ENCODE data around the gene NEK5.

Gene NEK5

DNA sequence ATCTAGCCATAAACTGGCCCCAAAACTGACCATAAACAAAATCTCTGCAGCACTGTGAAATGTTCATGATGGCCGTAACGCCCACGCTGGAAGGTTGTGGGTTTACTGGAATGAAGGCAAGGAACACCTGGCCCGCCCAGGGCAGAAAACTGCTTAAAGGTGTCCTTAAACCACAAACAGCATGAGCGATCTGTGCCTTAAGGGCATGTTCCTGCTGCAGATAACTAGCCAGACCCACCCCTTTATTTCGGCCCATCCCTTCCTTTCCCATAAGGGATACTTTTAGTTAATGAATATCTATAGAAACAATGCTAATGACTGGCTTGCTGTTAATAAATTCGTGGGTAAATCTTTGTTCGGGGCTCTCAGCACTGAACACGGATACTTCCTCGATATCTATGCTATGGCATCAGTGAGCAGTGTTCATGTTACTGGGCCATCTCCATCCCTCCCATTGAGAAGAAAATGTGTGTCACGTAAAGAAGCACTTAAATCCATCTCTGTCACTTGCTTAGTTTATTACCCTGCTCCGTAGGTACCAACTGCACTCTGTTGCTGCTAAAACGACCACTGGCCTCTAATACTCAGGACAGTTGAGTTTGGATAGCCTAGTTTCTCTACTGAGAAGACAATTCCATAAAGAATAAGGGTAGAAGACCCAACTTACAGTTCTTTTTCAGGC, 122.9 kb downstream of the NEK5 start:
- no peak overlapping the region for H3K4me3 ChIP-seq (replicated peaks in 1 of 2; ENCODE audit: low read depth in 2 of 2, low read length in 2 of 2)
- no peak for DNase-seq (ENCODE audit: low read depth in 2 of 2)
- TF ChIP-seq, protein P1, sequence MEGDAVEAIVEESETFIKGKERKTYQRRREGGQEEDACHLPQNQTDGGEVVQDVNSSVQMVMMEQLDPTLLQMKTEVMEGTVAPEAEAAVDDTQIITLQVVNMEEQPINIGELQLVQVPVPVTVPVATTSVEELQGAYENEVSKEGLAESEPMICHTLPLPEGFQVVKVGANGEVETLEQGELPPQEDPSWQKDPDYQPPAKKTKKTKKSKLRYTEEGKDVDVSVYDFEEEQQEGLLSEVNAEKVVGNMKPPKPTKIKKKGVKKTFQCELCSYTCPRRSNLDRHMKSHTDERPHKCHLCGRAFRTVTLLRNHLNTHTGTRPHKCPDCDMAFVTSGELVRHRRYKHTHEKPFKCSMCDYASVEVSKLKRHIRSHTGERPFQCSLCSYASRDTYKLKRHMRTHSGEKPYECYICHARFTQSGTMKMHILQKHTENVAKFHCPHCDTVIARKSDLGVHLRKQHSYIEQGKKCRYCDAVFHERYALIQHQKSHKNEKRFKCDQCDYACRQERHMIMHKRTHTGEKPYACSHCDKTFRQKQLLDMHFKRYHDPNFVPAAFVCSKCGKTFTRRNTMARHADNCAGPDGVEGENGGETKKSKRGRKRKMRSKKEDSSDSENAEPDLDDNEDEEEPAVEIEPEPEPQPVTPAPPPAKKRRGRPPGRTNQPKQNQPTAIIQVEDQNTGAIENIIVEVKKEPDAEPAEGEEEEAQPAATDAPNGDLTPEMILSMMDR (IDR thresholded peaks at IDR 0.05; ENCODE audit: low read depth, low read length): no peak

DNA sequence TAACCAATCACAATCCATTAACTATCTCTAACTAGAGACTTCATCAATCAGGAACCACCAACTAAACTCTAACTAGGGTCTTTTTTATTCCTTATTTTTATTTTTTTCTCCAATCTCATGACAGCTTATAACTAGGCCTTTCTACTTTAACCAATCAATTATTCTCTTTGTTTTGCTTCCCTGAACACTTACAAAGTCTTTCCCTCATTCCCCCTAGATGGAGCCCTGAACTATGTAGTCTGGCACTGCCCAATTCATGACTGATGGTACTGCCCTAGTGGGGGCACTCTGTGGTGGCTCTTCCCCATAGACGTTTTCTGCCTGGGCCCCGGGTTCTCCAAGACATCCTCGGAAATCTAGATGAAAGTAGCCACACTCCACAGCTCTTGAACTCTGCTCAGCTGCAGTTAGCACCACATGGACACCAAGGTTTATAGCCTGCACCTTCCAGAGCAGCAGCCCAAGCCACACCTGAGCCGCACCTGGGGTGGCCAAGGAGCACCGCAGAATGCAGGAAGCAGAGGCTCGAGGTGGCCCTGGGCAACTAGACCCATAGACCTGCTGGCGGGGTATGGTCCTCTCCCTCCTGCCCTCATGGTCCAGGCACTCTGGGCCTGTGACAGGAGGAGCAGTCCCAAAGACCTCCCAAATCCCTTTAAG, 124.2 kb downstream of the NEK5 start:
- DNase-seq (ENCODE audit: low read depth in 2 of 2): no peak
- TF ChIP-seq, protein P1 (IDR thresholded peaks at IDR 0.05; ENCODE audit: low read depth, low read length): no peak
- no peak overlapping the region for H3K4me3 ChIP-seq (replicated peaks in 1 of 2; ENCODE audit: low read depth in 2 of 2, low read length in 2 of 2)

DNA sequence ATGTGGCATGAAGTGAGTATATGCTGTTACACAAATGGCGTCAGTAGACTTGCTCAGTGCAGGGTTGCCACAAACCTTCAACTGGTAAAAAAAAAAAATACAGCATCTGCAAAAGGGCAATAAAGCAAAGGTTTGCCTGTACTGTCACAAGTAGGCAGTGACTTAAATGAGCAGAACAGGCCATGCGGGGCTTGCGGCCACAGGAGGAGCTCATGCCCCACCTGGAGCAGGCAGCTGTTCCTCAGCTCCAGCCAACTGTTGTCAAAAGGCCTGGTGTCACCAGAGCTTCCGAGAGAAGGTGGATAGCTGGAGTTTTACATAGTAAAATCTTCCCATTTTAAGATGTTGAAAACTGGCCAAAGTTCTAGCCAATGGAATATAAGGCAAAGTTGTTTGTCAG, 125.3 kb downstream of the NEK5 start:
- no peak overlapping the region for H3K4me3 ChIP-seq (replicated peaks in 1 of 2; ENCODE audit: low read depth in 2 of 2, low read length in 2 of 2)
- TF ChIP-seq, protein P1 (IDR thresholded peaks at IDR 0.05; ENCODE audit: low read depth, low read length): no peak
- DNase-seq (ENCODE audit: low read depth in 2 of 2): no peak

DNA sequence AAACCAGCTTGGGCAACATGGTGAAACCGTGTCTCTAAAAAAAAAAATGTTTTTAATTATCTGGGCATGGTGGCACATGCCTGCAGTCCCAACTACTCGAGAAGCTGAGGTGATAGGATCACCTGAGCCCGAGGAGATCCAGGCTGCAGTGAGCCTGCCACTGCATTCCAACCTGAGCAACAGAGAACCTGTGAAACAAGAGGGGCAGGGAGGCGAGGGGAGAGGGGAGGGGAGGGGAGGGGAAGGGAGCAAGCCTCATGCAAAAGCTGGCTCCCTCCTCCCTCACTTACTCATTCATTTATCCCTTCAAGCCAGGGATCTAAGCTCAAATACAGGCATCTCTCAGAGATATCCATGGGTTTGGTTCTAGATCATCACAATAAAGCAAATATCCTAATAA, 126.5 kb downstream of the NEK5 start:
- TF ChIP-seq, protein P1 (IDR thresholded peaks at IDR 0.05; ENCODE audit: low read depth, low read length): no peak
- no peak for DNase-seq (ENCODE audit: low read depth in 2 of 2)
- no peak overlapping the region for H3K4me3 ChIP-seq (replicated peaks in 1 of 2; ENCODE audit: low read depth in 2 of 2, low read length in 2 of 2)

DNA sequence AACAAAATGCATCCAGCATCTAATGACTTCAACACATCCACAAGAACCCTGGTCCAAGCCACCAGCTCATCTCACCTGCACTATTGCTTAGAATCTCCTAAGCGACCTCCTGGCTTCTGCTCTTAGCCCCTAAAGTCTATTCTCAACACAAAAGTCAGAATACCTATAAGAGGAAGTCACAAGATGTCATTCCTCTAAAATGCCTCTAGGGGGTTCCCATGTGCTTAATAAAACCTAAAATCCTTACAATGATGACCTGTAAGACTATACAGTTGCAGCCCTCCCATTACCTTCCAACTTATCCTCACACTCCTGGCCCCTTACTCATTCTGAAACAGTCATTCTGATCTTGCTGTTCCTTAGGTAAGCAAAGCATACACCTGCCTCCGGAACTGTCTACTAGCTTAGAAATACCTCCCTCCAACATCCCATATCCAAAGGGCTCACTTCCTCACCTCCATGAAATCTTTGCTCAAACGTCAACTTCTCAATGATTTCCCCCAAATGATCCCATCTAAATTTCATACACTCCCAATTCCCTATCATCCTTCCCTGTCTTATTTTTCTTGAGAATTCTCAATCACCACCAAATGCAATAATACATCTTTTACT, 127.6 kb downstream of the NEK5 start:
- DNase-seq (ENCODE audit: low read depth in 2 of 2): peak; percentile 63 to 66
- no peak overlapping the region for H3K4me3 ChIP-seq (replicated peaks in 1 of 2; ENCODE audit: low read depth in 2 of 2, low read length in 2 of 2)
- TF ChIP-seq, protein P1 (IDR thresholded peaks at IDR 0.05; ENCODE audit: low read depth, low read length): peak; percentile 73

DNA sequence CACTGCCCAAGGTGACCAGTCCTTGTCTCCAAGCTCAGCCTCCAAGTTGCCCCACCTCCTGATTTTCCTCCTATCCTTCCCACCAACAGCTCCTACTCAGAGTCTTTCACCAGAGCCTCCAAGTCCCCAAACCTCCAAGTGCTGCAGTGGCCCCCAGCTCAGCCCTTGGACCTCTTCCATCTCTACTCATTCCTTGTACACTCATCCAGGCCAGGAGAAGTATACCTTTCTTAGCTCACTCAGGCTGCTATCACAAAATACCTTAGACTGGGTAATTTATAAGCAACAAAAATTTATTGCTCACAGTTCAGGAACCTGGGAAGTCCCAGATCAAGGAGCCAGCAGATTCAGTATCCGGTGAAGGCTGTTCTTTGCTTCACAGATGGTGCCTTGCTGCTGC, 129.0 kb downstream of the NEK5 start:
- no peak for DNase-seq (ENCODE audit: low read depth in 2 of 2)
- TF ChIP-seq, protein P1 (IDR thresholded peaks at IDR 0.05; ENCODE audit: low read depth, low read length): no peak

More for the DNA sequence above, 129.0 kb downstream of the NEK5 start:
- no peak overlapping the region for H3K4me3 ChIP-seq (replicated peaks in 1 of 2; ENCODE audit: low read depth in 2 of 2, low read length in 2 of 2)
